K562 (cell line): ENCODE results near the gene ZNF143. TPM values are rescaled to one million over a fixed set of nuclear protein-coding genes. Genes with fewer than 3 reads are reported as not detected.
A peak's percentile ranks its signal among the peaks of the same experiment; 100 is the strongest.

ENCODE experiments used
- BCLAF1 ChIP-seq, 2 experiments: fragments of 450-650 bp in 1 of 2; IDR thresholded peaks; 2 replicates each; pipeline ENCODE4 v1.6.1; 2011 to 2017; ENCODE audit warnings: low read depth in 2 of 2, antibody characterized with exemption in 1 of 2, borderline replicate concordance in 1 of 2, low read length in 1 of 2, mild to moderate bottlenecking in 1 of 2, mixed read lengths in 1 of 2; ENCODE audit not compliant: control insufficient read depth in 1 of 2
- CTBP1 ChIP-seq: fragments of 450-650 bp; IDR thresholded peaks from 2 replicates; pipeline ENCODE4 v1.6.1; 2016; ENCODE audit warnings: borderline replicate concordance
- FOS ChIP-seq: IDR thresholded peaks from 3 replicates; pipeline ENCODE4 v1.6.1; 2011; ENCODE audit not compliant: insufficient read length; ENCODE audit errors: extremely low read depth
- FOXJ3 ChIP-seq: sonication (generic); formaldehyde crosslinking; IDR thresholded peaks from 2 replicates; pipeline ENCODE4 v1.4.0; 2020; ENCODE audit warnings: mild to moderate bottlenecking, missing genetic modification reagents
- FOXP1 ChIP-seq: sonication (generic); formaldehyde crosslinking; IDR thresholded peaks from 2 replicates; pipeline ENCODE4 v1.8.0; 2022; ENCODE audit warnings: mild to moderate bottlenecking, missing genetic modification reagents
- JUNB ChIP-seq: fragments of 450-650 bp; formaldehyde crosslinking; conservative IDR thresholded peaks from 2 replicates; pipeline ENCODE4 v1.4.0; 2020; ENCODE audit warnings: mild to moderate bottlenecking
- MCM2 ChIP-seq: fragments of 450-650 bp; IDR thresholded peaks from 2 replicates; pipeline ENCODE4 v1.6.1; 2017; ENCODE audit warnings: low read depth, mild to moderate bottlenecking
- NFIX ChIP-seq: fragments of 250-450 bp; sonication (Bioruptor Pico); IDR thresholded peaks from 2 replicates; pipeline ENCODE4 v1.4.0; 2020; ENCODE audit warnings: low read depth, mild to moderate bottlenecking, moderate library complexity
- PRDM10 ChIP-seq: fragments of 450-650 bp; IDR thresholded peaks from 2 replicates; pipeline ENCODE4 v1.6.1; 2018; ENCODE audit not compliant: partially characterized antibody
- RBM25 ChIP-seq: fragments of 200-400 bp; formaldehyde crosslinking; IDR thresholded peaks from 2 replicates; pipeline ENCODE4 v1.6.1; 2018; ENCODE audit warnings: low read length, low read depth, moderate library complexity; ENCODE audit not compliant: severe bottlenecking
- SIN3B ChIP-seq: fragments of 450-650 bp; IDR thresholded peaks from 2 replicates; pipeline ENCODE4 v1.6.1; 2017; ENCODE audit warnings: low read depth, mild to moderate bottlenecking, moderate library complexity
- ZBTB33 ChIP-seq: sonication (generic); formaldehyde crosslinking; IDR thresholded peaks from 2 replicates; pipeline ENCODE4 v1.8.1; 2023; ENCODE audit warnings: mild to moderate bottlenecking, missing genetic modification reagents
- ZNF124 ChIP-seq: sonication (generic); formaldehyde crosslinking; IDR thresholded peaks from 2 replicates; pipeline ENCODE4 v1.8.1; 2022; ENCODE audit warnings: missing genetic modification reagents
- ZNF217 ChIP-seq: sonication (generic); formaldehyde crosslinking; IDR thresholded peaks from 2 replicates; pipeline ENCODE4 v1.8.0; 2022; ENCODE audit warnings: mild to moderate bottlenecking, missing genetic modification reagents
- ZNF699 ChIP-seq: fragments of 250-450 bp; sonication (Bioruptor Pico); IDR thresholded peaks from 2 replicates; pipeline ENCODE4 v1.8.0; 2021; ENCODE audit warnings: mild to moderate bottlenecking, moderate library complexity; ENCODE audit not compliant: insufficient replicate concordance
- ZNF79 ChIP-seq: fragments of 250-450 bp; sonication (Bioruptor Pico); IDR thresholded peaks from 2 replicates; pipeline ENCODE4 v1.4.0; 2020; ENCODE audit warnings: low read depth, mild to moderate bottlenecking, moderate library complexity
- polyA plus RNA-seq, 8 experiments: library from polyadenylated mRNA; depleted of rRNA in 4 of 8; stranded (reverse) in 5 of 8; unstranded in 3 of 8; fragments of >200 nt; fragmentation: Nextera tagmentation in 2 of 8; fragmentation: Illumina TruSeq in 1 of 8; extraction: Ambion mirVana in 2 of 8; extraction: Trizol in 1 of 8; gene quantifications; 2 replicates each; pipeline versions ENCODE4 v1.2.1 to v1.2.3, GENCODE V29; 2011 to 2014; ENCODE audit warnings: inconsistent platforms in 1 of 8, missing spikeins in 1 of 8
- total RNA-seq, 7 experiments: library from RNA; depleted of rRNA in 6 of 7; stranded (reverse); fragments of >200 nt in 6 of 7; fragmentation: Illumina TruSeq in 2 of 7; extraction: Trizol in 2 of 7; gene quantifications; 2 replicates each; pipeline versions ENCODE4 v1.2.1 to v1.2.3, GENCODE V29; 2011 to 2021; ENCODE audit warnings: low replicate concordance in 1 of 7
- TF ChIP-seq, protein P1 (sequence below): sonication (generic); IDR thresholded peaks from 2 replicates; pipeline ENCODE4 v1.6.1; 2016

ZNF143 gene
- total and polyA plus RNA-seq, 9 of the 15 experiments (the other 6 are each of a cell fraction or from before 2014, with no cell fraction given): 18.4 to 58.5 (median 27.1) TPM

GRCh38 chr11:9573052-9573774 is 112.4 kb downstream of the ZNF143 start, which contains the start of gene WEE1 (continued):
- TF ChIP-seq SIN3B (no peak; the same call in 1 of the 2 replicates), FOXJ3 (CRISPR knock-in tag) (no peak), ZBTB33 (no peak), ZNF79 (CRISPR knock-in tag) (no peak), BCLAF1 (IDR thresholded peaks at IDR 0.05; ENCODE audit: borderline replicate concordance in 1 of 2, control insufficient read depth in 1 of 2, low read depth in 2 of 2, low read length in 1 of 2) (no peak; a peak in 1 of 4 replicates), ZNF217 (CRISPR knock-in tag) (no peak), ZNF699 (CRISPR knock-in tag) (no peak), ZNF124 (no peak), FOS (no peak), JUNB (CRISPR knock-in tag) (no peak), CTBP1 (peak; percentile 79), PRDM10 (peak; percentile 57), NFIX (CRISPR knock-in tag) (no peak), FOXP1 (peak; percentile 14; the same call in 1 of the 2 replicates), RBM25 (peak; percentile 50), MCM2 (no peak)
- TF ChIP-seq, protein P1, sequence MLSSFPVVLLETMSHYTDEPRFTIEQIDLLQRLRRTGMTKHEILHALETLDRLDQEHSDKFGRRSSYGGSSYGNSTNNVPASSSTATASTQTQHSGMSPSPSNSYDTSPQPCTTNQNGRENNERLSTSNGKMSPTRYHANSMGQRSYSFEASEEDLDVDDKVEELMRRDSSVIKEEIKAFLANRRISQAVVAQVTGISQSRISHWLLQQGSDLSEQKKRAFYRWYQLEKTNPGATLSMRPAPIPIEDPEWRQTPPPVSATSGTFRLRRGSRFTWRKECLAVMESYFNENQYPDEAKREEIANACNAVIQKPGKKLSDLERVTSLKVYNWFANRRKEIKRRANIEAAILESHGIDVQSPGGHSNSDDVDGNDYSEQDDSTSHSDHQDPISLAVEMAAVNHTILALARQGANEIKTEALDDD: no peak
